CD4-positive, alpha-beta T cell treated with Interleukin-4 for 1 hour (primary cell): Measurements from ENCODE around the gene SNX33.

Experiments
- DNase-seq, 2 donors: peaks; one replicate each; pipeline ENCODE4 v3.0.0-alpha.2; 2020 to 2022

SNX33 gene

DNA sequence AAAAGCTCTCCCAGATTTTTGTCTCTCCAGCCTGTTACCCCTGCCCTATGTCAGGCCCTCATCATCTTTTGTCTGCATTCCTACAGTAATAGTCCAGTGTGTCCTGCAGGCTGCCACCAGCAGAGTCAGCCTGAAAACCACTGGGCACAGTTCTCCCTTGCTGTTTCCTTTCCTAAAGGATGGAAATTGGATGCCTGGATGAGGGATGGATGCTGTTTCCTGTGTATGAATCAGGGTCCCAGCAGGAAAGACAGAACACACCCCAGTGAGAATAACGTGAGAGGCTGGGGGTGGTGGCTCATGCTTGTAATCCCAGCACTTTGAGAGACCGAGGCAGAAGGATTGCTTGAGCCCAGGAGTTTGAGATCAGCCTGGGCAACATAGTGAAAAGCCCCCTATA, 3.3 kb upstream of the SNX33 start:
- DNase-seq: no peak

GRCh38 chr15:75646112-75646943, 1.4 kb upstream of the SNX33 start:
- no peak for DNase-seq

DNA sequence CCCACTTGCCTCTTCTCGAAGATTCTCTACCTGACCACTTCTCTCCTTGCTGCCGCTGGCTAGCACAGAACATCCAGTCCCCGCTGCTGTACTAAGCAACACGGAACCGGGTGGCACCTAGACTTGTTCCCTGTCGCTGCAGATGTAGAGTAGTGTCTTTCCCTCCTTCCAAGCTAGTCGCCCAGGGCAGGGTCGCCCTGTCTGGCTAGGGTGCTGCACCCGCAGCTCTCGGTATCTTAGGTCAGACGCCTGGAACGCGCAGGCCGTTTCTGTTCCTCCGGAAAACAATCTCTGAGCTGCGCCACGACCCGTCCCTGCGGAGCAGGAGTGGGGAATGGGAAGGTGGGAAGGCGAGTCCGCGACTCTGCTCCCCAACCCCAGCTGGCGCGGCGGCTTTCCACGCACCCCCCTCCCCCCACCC, 758 bp upstream of the SNX33 start:
- no peak for DNase-seq

DNA sequence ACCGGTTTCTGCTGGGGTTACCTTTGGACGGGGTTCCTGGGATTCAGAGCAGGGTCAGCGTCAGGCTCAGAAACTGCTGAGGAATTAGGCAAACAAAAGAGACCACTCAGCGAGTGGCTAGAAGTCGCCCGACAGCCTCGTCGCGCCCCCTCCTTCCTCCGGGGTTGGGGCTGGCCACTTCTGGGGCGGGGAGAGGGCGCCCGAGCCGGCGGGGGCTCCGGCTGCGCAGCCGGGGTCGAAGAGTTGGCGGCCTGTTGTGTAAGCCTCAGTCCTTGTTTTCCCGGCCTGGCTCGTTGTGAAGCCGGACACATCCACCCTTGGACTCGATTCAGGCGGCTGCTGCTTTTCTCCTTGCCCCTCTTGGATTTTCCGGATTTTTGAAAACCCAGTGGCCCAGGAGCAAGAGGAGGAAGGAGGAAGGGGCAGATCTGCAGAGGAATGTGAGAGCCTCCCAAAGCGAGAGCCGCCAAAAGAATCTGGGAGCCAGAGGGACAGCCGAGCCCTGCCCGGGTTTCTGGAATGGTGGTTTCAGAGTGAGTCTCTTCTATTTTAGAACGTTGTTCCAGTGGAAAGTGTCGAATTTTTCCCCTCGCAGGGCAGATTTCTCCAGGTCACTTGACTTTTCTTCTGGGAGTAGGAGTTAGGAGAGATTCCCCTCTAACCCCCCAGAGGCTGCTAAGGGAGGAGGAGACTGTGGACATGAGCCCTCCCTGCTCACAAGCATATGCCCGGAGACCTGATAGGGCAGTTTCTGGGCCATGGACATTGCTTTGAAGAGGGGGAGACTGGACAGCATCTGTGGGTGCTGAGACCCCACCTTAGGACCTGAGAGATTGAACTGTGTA, 666 bp downstream of the SNX33 start:
- DNase-seq: no peak

DNA sequence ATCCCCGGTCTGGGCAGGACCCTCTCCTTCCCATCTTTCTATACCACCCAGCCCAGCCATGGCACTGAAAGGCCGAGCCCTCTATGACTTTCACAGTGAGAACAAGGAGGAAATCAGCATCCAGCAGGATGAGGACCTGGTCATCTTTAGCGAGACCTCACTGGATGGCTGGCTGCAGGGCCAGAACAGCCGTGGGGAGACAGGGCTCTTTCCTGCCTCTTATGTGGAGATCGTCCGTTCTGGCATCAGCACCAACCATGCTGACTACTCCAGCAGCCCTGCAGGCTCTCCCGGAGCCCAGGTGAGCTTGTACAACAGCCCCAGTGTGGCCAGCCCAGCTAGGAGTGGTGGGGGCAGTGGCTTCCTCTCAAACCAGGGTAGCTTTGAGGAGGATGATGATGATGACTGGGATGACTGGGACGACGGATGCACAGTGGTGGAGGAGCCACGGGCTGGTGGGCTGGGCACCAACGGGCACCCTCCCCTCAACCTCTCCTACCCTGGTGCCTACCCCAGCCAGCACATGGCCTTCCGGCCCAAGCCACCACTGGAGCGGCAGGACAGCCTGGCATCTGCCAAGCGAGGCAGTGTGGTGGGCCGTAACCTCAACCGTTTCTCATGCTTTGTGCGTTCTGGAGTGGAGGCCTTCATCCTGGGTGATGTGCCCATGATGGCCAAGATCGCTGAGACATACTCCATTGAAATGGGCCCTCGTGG, 1.5 kb downstream of the SNX33 start:
- no peak for DNase-seq

GRCh38 chr15:75649848-75650247, 2.1 kb downstream of the SNX33 start:
- DNase-seq: no peak

GRCh38 chr15:75650908-75651809, 3.4 kb downstream of the SNX33 start:
- DNase-seq: no peak

DNA sequence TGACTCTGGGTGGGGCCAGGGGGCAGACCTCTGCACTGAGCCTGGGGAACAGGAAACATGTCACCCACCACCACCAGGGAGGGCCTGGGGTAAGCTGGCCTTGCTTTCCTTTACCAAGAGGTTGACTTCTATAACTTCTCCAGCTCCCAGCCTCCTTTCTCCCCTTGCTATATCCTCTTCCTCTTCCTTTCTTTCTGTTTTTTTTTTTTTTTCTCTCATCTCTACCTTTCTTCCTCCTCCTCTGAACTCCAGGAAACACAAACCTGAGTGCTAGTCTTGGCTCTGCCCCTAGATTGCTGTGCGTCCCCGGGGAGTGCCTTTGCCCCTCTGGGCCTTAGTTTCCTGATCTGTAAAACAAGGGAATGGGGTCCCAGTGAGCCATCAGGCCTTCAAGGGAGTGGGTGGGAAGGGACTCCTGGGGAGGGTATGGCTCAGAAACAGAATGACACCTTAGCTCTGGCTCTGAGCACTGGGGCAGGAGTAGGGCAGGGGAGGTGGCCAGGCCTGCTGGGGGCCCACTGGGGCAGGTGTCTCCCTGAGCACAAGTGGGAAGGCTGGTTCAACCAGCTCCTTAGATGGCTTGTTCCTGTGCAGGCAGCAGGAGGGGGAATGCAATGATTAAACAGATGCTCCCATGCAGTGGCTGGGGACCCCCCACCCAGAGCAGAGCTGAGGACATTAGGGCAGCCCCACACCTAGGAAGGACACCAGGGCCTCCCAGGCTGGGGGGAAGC, 4.3 kb downstream of the SNX33 start:
- DNase-seq: no peak

GRCh38 chr15:75653347-75653913, 5.7 kb downstream of the SNX33 start:
- DNase-seq: no peak

- DNase-seq: no peak
Measured at GRCh38 chr15:75654201-75654907, 6.6 kb downstream of the SNX33 start.

DNA sequence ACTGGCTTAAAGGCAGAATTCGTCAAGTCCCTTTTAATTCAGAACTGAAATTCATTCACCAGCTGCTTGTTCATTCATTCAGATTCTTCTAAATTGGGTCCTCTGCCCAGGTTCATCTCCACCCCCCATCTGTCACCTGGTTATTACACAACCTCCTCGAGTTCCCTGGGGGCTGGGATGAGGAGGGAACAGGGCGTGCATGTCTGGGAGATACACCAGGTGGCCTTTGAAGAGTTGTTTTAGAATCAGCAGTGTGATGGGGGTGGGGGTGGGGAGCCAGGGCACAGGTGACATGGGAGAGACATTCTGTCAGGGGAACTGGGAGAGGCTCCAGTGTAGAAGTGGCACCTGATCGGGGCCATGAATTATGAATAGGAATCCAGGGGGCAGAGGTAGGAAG, 8.2 kb downstream of the SNX33 start:
- no peak for DNase-seq

DNA sequence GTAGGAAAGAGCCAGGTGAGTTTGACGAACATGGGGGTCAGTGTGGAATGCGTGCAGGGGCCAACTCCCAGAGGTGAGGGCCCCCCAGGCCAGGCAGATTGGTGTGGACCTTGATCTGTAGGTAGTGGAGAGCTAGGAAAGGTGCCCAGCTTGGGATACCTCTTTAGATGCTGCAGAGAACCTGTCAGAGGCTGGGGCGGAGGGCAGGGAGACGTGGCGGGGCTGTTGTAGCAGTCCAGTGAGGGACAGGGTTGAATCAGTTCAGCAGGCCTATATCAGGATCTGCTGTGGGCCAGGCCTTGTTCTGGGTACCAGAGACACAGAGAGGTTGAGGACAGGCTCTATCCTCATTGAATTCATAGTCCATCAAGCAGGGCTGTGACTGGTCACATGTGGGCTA, 8.6 kb downstream of the SNX33 start:
- no peak for DNase-seq

- no peak for DNase-seq
Measured at GRCh38 chr15:75656813-75657212, 9.1 kb downstream of the SNX33 start.

DNA sequence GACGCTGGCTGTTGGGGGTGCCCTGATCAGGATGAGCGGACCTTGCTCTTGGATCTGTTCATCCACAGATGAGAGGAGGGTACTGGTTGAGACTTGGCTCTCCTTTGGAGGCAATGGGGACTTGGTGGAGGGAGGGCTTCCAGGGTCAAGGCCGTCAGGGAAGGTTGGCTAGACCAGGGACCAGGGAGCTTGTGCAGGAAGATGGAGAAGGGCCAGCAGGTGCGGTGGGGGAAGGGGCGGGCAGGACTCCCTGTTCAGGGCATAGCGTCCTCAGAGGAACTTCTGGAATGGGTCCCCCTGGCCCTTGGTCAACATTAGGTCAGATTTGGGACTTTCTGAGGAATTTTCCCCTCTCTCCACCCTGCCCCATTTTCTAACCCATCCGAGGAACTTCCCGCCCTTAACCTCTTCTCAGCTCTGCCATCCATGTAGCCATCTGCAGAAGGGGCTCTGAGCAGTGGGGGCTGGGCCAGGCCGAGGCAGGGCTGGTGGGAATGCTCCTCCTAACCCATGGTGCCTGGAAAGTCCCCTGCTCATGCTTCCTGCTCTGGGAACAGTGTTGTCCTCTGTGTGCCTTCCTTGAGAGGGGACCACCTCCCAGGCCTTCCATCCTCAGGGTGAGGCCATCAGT, 11.5 kb downstream of the SNX33 start:
- no peak for DNase-seq

- no peak for DNase-seq
Measured at GRCh38 chr15:75659928-75660645, 12.4 kb downstream of the SNX33 start.

GRCh38 chr15:75661100-75661755, 13.5 kb downstream of the SNX33 start:
- DNase-seq: no peak

- DNase-seq: no peak
Measured at GRCh38 chr15:75661756-75662140, 14.0 kb downstream of the SNX33 start.

- no peak for DNase-seq
Measured at GRCh38 chr15:75662823-75663519, 15.3 kb downstream of the SNX33 start.
